ENCODE data around the gene PID1. TPM values are rescaled to one million over a fixed set of nuclear protein-coding genes. Genes with fewer than 3 reads are reported as not detected.

Gene PID1
- total and polyA plus RNA-seq, 2 donors (not counting 1 experiment from before 2014, with no cell fraction given): 0.10 TPM; not detected in 1

DNA sequence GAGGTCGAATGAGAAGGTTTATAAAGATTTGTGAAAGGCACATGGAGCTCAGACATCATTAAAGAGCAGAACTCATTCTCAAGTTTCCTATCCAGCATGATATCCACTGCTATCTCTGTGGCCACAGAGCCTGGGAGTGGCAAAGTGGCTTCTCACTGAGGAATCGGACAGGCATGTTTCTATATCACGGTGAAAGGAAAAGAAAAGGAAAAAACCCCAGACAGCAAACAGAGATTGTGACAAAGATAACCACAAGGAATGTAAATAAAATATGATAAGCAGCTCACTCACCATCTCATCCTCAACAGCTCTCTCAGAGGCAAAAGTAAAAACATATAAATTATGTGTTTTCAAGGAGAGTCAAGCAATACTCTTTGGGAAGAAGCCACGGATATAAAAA, 2.5 kb downstream of the PID1 start:
- Histone ChIP-seq H3K27me3 (replicated peaks in 1 of 4; ENCODE audit: control extremely low read depth in 1 of 4, control insufficient read depth in 3 of 4, insufficient read depth in 4 of 4, low read length in 3 of 4) (peaks cover 0 to 14% (median 5%) of the 10 kb centered on the region in 4 experiments), H3K4me3 (ENCODE audit: control extremely low read depth in 1 of 5, extremely low read depth in 1 of 5, insufficient read depth in 1 of 5, low read depth in 2 of 5, low read length in 4 of 5) (no peak overlapping the region), H4K20me1 (ENCODE audit: control insufficient read depth, insufficient read depth, low read length, poor library complexity, severe bottlenecking) (no peaks in the 10 kb centered on the region), H2AFZ (ENCODE audit: insufficient read depth, low read depth, low read length, poor library complexity, severe bottlenecking) (no peak overlapping the region), H3K9ac (ENCODE audit: low read length) (no peak overlapping the region), H3K27ac (ENCODE audit: low read length in 2 of 2) (no peak overlapping the region), H3K36me3 (replicated peaks in 1 of 2; ENCODE audit: control extremely low read depth in 1 of 2, control insufficient read depth in 1 of 2, extremely low read depth in 1 of 2, insufficient read depth in 2 of 2, low read length in 1 of 2) (no peaks in the 10 kb centered on the region), H3K4me1 (ENCODE audit: control insufficient read depth in 2 of 2, insufficient read depth in 2 of 2, low read length in 2 of 2) (no peaks in the 10 kb centered on the region), H3K9me3 (ENCODE audit: control extremely low read depth in 1 of 3, control insufficient read depth in 2 of 3, insufficient read depth in 1 of 3, low read length in 2 of 3) (no peaks in the 10 kb centered on the region), H3K79me2 (ENCODE audit: control insufficient read depth, insufficient read depth, low read length) (no peaks in the 10 kb centered on the region), H3K4me2 (replicated peaks; ENCODE audit: low read depth, low read length, poor library complexity, severe bottlenecking) (no peak overlapping the region)
- Mint-ChIP-seq H3K4me3 (no peak overlapping the region), H3K27ac (no peak overlapping the region), H3K4me1 (no peaks in the 10 kb centered on the region), H3K27me3 (peaks cover 27% of the 10 kb centered on the region), H3K9me3 (ENCODE audit: insufficient read depth) (no peaks in the 10 kb centered on the region)
- TF ChIP-seq EZH2 (IDR thresholded peaks at IDR 0.05; ENCODE audit: borderline replicate concordance, insufficient read depth, low read depth, low read length, poor library complexity, severe bottlenecking): no peak
- TF ChIP-seq, protein P1, sequence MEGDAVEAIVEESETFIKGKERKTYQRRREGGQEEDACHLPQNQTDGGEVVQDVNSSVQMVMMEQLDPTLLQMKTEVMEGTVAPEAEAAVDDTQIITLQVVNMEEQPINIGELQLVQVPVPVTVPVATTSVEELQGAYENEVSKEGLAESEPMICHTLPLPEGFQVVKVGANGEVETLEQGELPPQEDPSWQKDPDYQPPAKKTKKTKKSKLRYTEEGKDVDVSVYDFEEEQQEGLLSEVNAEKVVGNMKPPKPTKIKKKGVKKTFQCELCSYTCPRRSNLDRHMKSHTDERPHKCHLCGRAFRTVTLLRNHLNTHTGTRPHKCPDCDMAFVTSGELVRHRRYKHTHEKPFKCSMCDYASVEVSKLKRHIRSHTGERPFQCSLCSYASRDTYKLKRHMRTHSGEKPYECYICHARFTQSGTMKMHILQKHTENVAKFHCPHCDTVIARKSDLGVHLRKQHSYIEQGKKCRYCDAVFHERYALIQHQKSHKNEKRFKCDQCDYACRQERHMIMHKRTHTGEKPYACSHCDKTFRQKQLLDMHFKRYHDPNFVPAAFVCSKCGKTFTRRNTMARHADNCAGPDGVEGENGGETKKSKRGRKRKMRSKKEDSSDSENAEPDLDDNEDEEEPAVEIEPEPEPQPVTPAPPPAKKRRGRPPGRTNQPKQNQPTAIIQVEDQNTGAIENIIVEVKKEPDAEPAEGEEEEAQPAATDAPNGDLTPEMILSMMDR (IDR thresholded peaks at IDR 0.05): no peak
- WGBS (ENCODE audit: insufficient coverage): 100% methylated on average over 1 of the region's 4 CpGs
- ChIA-PET CTCF (no interaction called here), POLR2A (no interaction called here)
- ATAC-seq (ENCODE audit: low read depth) (no peak), DNase-seq (no peak)
- intact Hi-C loops (cut with micrococcal nuclease): no loop called here

DNA sequence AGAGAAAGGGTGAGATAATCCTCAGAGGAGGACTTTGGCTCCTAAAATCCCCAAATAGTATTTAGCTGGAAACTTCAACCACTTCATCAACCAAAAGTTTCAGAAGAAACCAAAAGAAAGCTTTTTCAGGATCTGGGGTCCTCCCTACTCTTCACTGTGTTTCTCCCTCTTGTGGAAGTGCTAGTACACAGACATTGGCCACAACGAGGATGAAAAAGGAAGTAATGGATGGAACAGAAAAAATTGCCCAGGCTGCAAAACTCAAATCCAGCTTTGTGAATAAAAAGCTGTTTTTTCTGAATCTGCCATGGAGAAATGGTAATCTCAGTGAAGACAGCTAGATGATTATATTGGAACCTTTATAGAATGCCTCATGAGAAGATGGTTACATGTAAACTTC, 4.0 kb downstream of the PID1 start:
- CTCF ChIA-PET: no interaction called here
- H3K27ac ChIP-seq (ENCODE audit: low read length in 2 of 2): no peak overlapping the region
- H3K9ac ChIP-seq (ENCODE audit: low read length): no peak overlapping the region
- H3K4me2 ChIP-seq (replicated peaks; ENCODE audit: low read depth, low read length, poor library complexity, severe bottlenecking): no peak overlapping the region
- H4K20me1 ChIP-seq (ENCODE audit: control insufficient read depth, insufficient read depth, low read length, poor library complexity, severe bottlenecking): no peaks in the 10 kb centered on the region
- POLR2A ChIA-PET: no interaction called here
- no peaks in the 10 kb centered on the region for H3K36me3 ChIP-seq (replicated peaks in 1 of 2; ENCODE audit: control extremely low read depth in 1 of 2, control insufficient read depth in 1 of 2, extremely low read depth in 1 of 2, insufficient read depth in 2 of 2, low read length in 1 of 2)
- H3K4me3 ChIP-seq (ENCODE audit: control extremely low read depth in 1 of 5, extremely low read depth in 1 of 5, insufficient read depth in 1 of 5, low read depth in 2 of 5, low read length in 4 of 5): no peak overlapping the region
- no peaks in the 10 kb centered on the region for H3K9me3 ChIP-seq (ENCODE audit: control extremely low read depth in 1 of 3, control insufficient read depth in 2 of 3, insufficient read depth in 1 of 3, low read length in 2 of 3)
- no peak for DNase-seq
- H3K4me1 Mint-ChIP-seq: no peaks in the 10 kb centered on the region
- ATAC-seq (ENCODE audit: low read depth): no peak
- H3K27me3 ChIP-seq (replicated peaks in 1 of 4; ENCODE audit: control extremely low read depth in 1 of 4, control insufficient read depth in 3 of 4, insufficient read depth in 4 of 4, low read length in 3 of 4): peaks cover 0 to 14% (median 1%) of the 10 kb centered on the region in 4 experiments
- H2AFZ ChIP-seq (ENCODE audit: insufficient read depth, low read depth, low read length, poor library complexity, severe bottlenecking): no peak overlapping the region
- H3K9me3 Mint-ChIP-seq (ENCODE audit: insufficient read depth): no peaks in the 10 kb centered on the region
- peaks cover 19% of the 10 kb centered on the region for H3K27me3 Mint-ChIP-seq
- 0% methylated on average over 1 of the region's 1 CpG for WGBS (ENCODE audit: insufficient coverage)
- H3K27ac Mint-ChIP-seq: no peak overlapping the region
- no peak overlapping the region for H3K4me3 Mint-ChIP-seq
- no peaks in the 10 kb centered on the region for H3K4me1 ChIP-seq (ENCODE audit: control insufficient read depth in 2 of 2, insufficient read depth in 2 of 2, low read length in 2 of 2)
- H3K79me2 ChIP-seq (ENCODE audit: control insufficient read depth, insufficient read depth, low read length): no peaks in the 10 kb centered on the region
- intact Hi-C loops (cut with micrococcal nuclease): no loop called here
- TF ChIP-seq EZH2 (IDR thresholded peaks at IDR 0.05; ENCODE audit: borderline replicate concordance, insufficient read depth, low read depth, low read length, poor library complexity, severe bottlenecking): no peak
- TF ChIP-seq, protein P1 (IDR thresholded peaks at IDR 0.05): no peak
